Measurements from ENCODE around the gene PLOD3.

The PLOD3 gene

GRCh38 chr7:101239191-101239950 lies 22.0 kb upstream of the PLOD3 start:
- DNase-seq, result no peak

DNA sequence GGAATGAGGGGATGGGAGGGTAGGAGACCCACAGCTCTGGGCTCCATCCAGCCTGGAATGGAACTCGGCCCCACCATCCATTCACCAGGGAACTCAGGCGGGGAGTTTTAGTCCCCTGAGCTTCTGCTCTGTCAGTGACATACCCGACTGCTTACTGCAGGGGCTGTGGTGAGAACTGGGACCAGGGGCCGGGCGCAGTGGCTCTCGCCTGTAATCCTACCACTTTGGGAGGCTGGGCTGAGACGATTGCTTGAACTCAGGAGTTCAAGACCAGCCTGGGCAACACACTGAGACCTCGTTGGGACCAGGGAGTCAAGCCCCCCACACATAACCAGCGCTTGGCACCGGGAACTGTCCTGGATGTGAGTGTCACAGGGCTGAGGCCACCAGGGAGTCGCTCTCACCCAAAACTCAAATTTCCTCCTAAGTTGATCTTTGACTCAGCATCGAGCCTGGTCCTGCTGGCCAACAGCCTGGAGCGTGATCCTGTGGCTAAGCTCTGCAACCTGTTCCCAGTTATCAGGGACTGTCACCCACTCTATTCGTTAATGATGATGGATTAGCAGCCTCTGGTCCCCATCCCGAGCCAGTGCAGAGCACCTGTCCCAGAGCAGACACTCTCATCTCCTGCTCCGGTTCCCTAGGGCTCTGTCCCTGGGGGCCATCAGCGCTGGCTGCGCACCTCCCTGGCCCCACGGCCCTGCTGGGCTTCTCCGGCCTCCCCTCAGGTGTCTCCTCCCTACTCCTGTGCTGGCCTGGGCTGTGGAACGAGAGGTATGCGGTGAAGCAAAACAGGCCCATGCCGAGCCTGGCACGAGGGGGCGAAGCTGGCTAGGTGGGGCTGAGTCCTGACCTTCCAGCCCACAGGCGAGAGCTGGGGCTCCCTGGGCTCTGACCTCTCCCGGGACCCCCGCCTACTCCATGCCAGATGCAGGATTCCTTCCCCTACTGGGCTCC lies 21.1 kb upstream of the PLOD3 start:
- DNase-seq, result no peak

DNA sequence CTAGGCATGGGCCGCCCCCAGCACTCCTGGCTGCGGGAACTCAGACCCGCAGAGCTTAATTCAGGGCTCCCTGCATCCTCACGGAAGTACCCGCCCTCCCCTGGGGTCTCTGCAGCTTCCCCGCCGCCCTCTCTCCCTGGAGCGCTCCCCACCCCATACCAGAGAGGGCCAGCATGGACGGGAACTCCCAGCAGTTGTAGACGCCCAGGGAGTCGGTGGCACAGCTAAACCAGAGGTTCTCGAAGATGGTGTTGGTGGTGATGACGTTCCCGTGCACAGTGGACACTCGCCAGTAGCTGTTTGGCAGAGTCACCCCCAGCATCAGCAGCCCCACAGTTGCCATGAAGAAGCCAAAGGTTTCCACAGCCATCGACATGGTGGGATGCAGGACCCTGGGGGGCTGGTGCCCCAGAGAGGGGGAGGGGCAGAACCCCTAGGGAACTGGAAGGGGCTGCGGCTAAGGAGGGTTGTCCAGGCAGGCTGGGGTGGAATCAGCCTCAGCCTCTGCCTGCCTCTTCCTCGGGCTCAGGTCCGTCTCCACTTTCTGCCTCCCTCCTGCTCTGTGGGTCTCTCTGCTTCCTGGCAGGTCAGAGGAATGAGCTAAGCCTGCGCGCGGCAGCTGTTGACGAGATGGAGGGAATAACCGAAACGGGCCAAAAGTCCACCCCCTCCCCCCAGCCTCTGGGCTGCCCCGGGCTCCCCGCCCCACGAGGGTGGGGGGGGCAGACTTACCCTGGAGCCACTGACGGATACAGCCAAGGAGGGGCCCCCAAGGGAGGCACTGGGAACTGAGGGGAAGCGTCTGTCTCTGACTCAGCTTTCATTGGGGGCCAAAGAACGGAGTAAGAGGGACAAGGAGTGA lies 20.1 kb upstream of the PLOD3 start, which contains the start of gene CLDN15:
CLDN15 (minus strand) TSS at position 597 of the 862 bp plus-strand sequence; CDS start at position 376, 221 bp downstream.
- DNase-seq, result peak; percentile 12

DNA sequence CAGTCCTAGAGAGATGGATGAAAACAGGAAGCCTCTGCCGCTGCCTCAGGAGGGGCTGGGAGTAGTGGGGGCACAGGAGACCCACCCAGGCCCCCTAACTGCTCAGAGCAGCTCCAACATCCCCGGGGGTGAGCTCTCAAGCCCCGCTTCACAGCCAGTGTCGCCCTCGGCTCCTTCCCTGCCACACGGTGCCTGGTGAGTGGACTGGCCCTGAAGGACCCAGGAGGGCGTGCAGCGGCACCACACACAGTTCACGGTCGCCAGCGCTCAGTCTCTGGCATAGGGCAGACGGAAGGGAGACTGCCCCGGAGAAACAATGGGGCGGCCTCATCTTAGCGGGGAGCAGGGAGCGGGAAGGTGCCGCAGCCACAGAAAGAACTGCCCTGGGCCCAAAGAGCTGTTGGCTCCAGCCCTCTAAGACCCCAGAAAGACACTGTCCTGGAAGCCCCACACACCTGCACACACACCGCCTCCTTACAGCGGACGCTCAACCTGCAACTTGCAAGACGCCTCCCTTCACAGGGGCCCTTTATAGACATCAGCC lies 19.0 kb upstream of the PLOD3 start:
- DNase-seq, result no peak

- no peak for DNase-seq
Measured at GRCh38 chr7:101235522-101235921, 18.1 kb upstream of the PLOD3 start.

DNA sequence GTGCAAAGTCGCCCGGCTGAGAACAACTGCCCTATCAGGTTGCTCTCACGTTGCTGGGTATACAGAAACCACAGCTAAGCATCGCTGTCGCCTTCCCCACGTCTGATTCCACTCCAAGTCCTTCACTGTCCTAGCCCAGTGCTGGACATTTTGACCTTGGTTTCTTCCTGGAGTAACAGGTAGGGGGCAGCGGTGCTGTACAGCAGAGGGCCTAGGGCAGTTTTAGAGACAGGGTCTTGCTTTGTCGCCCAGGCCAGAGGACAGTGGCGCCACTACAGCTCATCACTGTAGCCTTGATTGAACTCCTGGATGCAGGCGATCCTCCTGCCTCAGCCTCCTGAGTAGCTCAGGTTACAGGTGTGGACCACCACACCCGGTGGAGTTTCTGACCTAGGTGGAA lies 17.7 kb upstream of the PLOD3 start:
- DNase-seq, result peak; percentile 33

DNA sequence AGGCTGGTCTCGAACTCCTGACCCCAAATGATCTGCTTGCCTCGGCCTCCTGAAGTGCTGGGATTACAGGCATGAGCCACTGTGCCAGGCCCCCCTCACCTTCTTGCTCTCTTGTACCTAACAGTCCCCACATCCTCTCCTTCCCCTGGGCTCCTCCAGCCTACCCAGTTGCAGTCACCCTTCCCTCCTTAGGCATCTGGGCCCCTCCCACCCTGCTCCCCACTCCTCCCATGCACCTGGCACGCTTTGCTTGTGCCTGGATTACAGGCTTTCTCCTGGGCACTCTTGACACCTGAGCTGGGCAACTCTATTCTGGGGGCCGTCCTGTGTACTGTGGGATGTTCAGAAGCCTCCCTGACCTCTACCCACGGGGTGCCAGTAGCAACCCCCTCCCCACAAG lies 17.3 kb upstream of the PLOD3 start:
- DNase-seq, result no peak

GRCh38 chr7:101233907-101234547 lies 16.6 kb upstream of the PLOD3 start:
- no peak for DNase-seq

DNA sequence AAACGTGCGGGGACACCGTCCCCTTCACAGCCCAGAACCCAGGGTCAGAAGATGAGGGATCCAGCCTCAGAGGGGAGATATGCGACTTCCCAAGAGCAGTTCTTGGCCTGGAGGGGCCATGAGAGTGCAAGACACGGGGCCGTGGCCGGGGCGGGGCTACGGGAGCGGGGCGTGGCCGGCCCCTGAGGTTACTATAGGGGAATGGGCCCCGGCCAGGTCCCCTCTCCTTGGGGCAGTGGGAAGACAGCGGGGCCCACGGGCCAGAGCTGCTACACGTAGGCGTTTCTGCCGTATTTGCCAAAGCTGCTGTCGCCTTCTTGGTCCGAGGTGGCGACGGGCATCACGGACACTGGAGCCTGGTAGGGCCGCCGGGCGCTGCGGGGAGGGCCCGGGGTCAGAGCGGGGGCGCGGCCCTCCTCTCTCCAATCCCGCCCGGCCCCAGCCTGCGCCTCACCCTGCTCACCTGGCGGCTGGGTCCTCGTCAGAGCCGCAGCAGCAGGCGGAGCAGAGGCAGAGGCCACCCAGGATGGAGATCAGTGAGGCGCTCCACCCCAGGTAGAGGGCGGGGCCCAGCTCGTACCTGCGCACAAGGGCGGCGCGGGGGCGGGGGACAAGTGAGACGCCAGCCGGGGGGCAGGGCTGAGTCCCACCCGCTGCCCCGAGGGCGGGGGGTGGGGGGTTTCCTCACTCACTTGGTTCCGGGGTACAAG lies 14.9 kb upstream of the PLOD3 start:
- DNase-seq, result no peak

DNA sequence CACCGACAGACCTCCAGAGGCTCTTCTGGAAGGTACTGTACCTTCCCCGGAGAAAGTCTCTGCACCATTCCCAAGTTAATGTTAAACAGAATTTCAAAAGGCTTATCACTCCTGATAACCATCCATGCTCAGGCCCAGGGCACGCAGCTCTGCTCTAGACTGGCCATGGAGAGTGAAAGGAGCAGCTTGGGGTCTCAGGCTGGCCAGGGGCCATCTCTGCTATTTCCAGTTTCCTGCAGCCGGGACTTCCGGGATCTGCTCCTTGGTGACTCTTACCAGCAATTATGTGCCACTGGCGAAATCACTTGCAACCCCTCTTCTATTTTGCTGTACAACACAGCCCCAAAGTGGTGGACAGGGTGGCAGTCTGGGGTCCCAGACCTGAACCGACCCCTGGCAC lies 14.3 kb upstream of the PLOD3 start:
- no peak for DNase-seq

GRCh38 chr7:101226721-101227120 lies 9.3 kb upstream of the PLOD3 start:
- DNase-seq, result no peak

GRCh38 chr7:101225650-101226049 lies 8.3 kb upstream of the PLOD3 start:
- DNase-seq, result no peak

DNA sequence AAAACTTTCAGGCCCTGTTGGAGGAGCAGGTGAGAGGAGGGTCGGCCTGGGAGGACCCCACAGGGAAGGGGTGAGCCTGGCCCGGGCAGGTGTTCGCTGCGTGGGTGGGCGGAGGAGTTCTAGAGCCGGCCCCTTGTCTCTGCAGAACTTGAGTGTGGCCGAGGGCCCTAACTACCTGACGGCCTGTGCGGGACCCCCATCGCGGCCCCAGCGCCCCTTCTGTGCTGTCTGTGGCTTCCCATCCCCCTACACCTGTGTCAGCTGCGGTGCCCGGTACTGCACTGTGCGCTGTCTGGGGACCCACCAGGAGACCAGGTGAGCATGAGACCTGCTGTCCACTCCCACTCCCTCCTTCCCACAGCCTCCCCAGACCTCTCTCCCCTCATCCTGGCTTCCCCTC lies 6.1 kb upstream of the PLOD3 start:
- no peak for DNase-seq

- no peak for DNase-seq
Measured at GRCh38 chr7:101222275-101222830, 5.0 kb upstream of the PLOD3 start.

GRCh38 chr7:101220295-101220694 lies 2.9 kb upstream of the PLOD3 start:
- no peak for DNase-seq

DNA sequence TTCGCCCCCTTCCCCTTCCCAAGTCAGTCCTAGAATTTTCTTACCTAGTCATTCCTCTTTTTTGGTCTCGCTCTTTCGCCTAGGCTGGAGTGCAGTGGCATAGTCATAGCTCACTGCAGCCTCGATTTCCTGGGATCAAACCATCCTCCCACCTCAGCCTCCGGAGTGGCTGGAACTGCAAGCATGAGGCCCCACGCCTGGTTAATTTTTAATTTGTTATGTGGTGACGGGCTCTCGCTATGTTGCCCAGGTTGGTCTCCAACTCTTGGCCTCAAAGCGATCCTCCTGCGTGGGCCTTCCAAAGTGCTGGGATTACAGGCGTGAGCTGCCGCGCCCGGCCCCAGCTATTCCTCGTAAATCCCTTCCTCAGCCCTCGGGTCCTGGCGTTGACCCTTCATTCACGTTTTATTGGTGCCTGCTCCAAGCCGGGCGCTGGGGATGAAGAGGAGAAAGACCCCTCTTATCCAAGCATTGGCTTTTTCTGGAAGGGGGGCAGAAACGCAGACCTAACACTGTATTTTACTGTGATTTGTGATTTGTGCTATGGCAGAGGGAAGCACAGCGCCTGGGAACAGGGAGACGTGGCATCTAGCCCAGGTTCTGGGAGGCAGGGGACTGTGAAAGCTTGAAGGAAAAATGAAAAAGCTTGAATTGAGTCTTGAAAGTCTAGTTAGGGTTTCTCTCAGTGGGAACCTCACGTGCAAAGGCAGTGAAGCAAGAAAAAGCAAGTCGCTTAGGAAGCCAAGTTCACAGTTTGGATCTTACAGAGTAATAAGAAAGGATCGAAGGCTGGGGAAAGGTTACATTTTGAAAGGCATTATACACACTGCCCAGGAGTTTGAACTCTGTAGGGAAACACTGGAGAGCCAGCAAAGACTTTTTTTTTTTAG lies 1.1 kb upstream of the PLOD3 start:
- peak; percentile 13 for DNase-seq

- no peak for DNase-seq
Measured at GRCh38 chr7:101216860-101217387, 457 bp downstream of the PLOD3 start.

DNA sequence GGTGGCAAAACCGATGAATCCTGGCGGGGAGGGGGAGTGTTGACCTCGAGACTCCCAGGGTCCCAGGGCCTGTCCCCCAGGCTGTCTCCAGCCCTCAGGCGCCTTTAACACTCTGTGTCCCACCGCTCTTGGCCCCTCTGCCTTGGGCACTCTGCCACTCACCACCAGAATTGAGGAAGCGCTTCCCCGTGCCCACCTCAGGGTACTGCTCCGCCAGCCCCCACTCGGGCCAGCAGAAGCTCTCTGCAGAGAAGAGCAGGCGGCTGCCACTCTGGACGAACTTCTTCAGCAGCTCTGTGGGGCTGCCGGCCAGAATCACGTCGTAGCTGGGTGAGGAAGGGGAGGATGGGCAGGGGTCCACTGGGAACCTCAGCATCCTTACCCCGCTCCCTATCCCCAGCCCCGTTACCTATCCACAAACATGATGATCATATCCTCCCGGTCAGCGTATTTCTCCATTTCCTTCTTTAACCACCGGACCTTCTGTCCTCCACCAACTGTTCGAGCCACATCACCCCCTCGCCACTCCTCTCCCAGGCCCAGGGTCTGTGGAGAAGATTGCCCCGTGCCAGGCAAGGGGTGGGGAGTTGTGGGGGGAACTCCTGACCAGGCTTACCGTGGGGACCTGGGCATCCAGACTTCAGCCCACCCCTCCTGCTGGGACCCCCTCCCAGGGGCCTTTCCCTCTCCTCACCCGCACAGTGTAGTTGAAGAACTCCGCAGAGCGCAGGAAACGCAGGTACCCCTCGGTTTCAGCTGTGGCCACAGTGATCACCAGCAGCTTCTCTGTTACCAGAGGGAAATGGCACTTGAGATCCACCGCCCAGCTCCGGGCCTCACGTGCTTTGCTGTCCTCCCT lies 1.2 kb downstream of the PLOD3 start:
- DNase-seq, result peak; percentile 47

DNA sequence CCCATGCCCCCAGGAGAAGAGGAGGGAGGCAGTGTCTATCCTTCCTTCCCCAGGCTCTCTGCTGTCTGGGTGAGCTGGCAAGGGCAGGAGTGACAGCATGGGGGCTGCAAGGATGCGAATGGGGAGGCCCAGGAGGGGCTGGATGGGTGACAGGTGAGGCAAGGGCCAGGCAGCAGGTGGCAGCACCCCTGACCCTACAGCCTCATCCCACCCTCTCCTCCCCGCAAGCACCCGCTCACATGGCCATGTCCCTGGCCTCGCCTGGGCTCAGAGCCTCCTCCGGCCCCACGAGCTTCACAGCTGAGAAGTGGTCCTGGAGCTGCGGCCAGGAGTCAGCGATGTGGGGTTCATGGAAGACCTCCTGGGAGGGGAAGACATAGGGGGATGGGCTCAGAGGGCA lies 5.4 kb downstream of the PLOD3 start:
- no peak for DNase-seq

All from suppressor macrophage treated with lipopolysaccharide for 4 hours (primary cell).